NCI-H2107 (cell line): Measurements from ENCODE around the gene LSR.

Source experiments
- DNase-seq: peaks from one replicate; lab custom pipeline; 2025; lab: John Stamatoyannopoulos, UW

LSR gene

GRCh38 chr19:35302446-35302845 is 53.6 kb downstream of the LSR start:
- DNase-seq: no peak

- DNase-seq: no peak
These were observed 54.6 kb downstream of the LSR start for GRCh38 chr19:35303357-35303915.

- DNase-seq: no peak
These were observed 55.2 kb downstream of the LSR start for GRCh38 chr19:35304036-35304435.

GRCh38 chr19:35305181-35305580 is 56.4 kb downstream of the LSR start:
- DNase-seq: no peak

GRCh38 chr19:35306473-35307246 is 57.9 kb downstream of the LSR start:
- DNase-seq: no peak

GRCh38 chr19:35307931-35308330 is 59.1 kb downstream of the LSR start:
- no peak for DNase-seq

- DNase-seq: no peak
These were observed 60.1 kb downstream of the LSR start for GRCh38 chr19:35308910-35309309.

GRCh38 chr19:35309481-35310279 is 60.9 kb downstream of the LSR start:
- no peak for DNase-seq

GRCh38 chr19:35310331-35310730 is 61.5 kb downstream of the LSR start:
- no peak for DNase-seq

GRCh38 chr19:35310811-35311465 is 62.1 kb downstream of the LSR start:
- no peak for DNase-seq

GRCh38 chr19:35311901-35312665 is 63.3 kb downstream of the LSR start:
- DNase-seq: no peak

- no peak for DNase-seq
These were observed 64.8 kb downstream of the LSR start for GRCh38 chr19:35313587-35313986.

GRCh38 chr19:35314031-35314430 is 65.2 kb downstream of the LSR start:
- no peak for DNase-seq

GRCh38 chr19:35314858-35315470 is 66.2 kb downstream of the LSR start:
- no peak for DNase-seq

GRCh38 chr19:35315883-35316282 is 67.1 kb downstream of the LSR start:
- DNase-seq: no peak

GRCh38 chr19:35316560-35316959 is 67.8 kb downstream of the LSR start:
- DNase-seq: no peak
